ENCODE data around the gene SP1. TPM values are rescaled to one million over a fixed set of nuclear protein-coding genes. Genes with fewer than 3 reads are reported as not detected.
A peak's percentile ranks its signal among the peaks of the same experiment; 100 is the strongest.
"Not testable (repeated sequence)": the region's sequence is repeated elsewhere in the genome, so short reads cannot be mapped to it uniquely, and the experiment has no call there.

Gene SP1
- total and polyA plus RNA-seq, 9 donors: 25.7 to 109 (median 85.9) TPM

- peaks cover 4% of the 10 kb centered on the region for H3K4me1 ChIP-seq (ENCODE audit: insufficient read depth)
- TF ChIP-seq CTCF (IDR thresholded peaks at IDR 0.05): no peak
- TF ChIP-seq POLR2A (IDR thresholded peaks at IDR 0.05): no peak
- TF ChIP-seq EP300 (IDR thresholded peaks at IDR 0.05): no peak
- intact Hi-C loops (cut with DNase I): no loop called here
- no peak overlapping the region for H3K27ac ChIP-seq
- H3K4me3 ChIP-seq: no peak overlapping the region
- no peak for DNase-seq
- no peaks in the 10 kb centered on the region for H3K36me3 ChIP-seq
- no peaks in the 10 kb centered on the region for H3K27me3 ChIP-seq
- H3K9me3 ChIP-seq: no peaks in the 10 kb centered on the region
- 91 to 98% (median 95%) methylated on average over 3 of the region's 3 CpGs for WGBS, 3 donors
Observed at GRCh38 chr12:53418221-53418620, 38.2 kb downstream of the SP1 start.

- Histone ChIP-seq H3K27ac (no peak overlapping the region), H3K36me3 (no peaks in the 10 kb centered on the region), H3K4me3 (no peak overlapping the region), H3K4me1 (ENCODE audit: insufficient read depth) (peaks cover 13% of the 10 kb centered on the region), H3K27me3 (no peaks in the 10 kb centered on the region), H3K9me3 (no peaks in the 10 kb centered on the region)
- no peak for TF ChIP-seq EP300 (IDR thresholded peaks at IDR 0.05)
- no peak for TF ChIP-seq POLR2A (IDR thresholded peaks at IDR 0.05)
- TF ChIP-seq CTCF (IDR thresholded peaks at IDR 0.05): no peak
- intact Hi-C loops (cut with DNase I): loop anchor here (1.0 to 5.0 kb wide), 4 partner anchors 37 to 67 kb away; partner anchors contain the start of gene SP1 (in 1 of the 4)
- DNase-seq: no peak
- 89 to 92% (median 90%) methylated on average over 2 of the region's 2 CpGs for WGBS, 3 donors
Observed at GRCh38 chr12:53419756-53420155, 39.8 kb downstream of the SP1 start.

- WGBS, 3 donors: 89 to 92% (median 92%) methylated on average over 12 of the region's 12 CpGs
- not testable (repeated sequence) for H3K36me3 ChIP-seq, H3K27ac ChIP-seq, DNase-seq, H3K4me3 ChIP-seq, H3K9me3 ChIP-seq, H3K27me3 ChIP-seq
- H3K4me1 ChIP-seq (ENCODE audit: insufficient read depth): peaks cover 21% of the 10 kb centered on the region
- intact Hi-C loops (cut with DNase I): loop anchor here in 1 of 4 donors (5.0 kb wide), 2 partner anchors 40 to 70 kb away; partner anchors contain the start of gene SP1
Observed at GRCh38 chr12:53422247-53422646, 42.3 kb downstream of the SP1 start.

GRCh38 chr12:53423597-53423996, 43.6 kb downstream of the SP1 start, which contains the start of gene AMHR2:
Gene AMHR2, plus strand, starts transcription at chr12:53423855. Its CDS starts 80 bp downstream, at chr12:53423935.
- Histone ChIP-seq H3K4me1 (ENCODE audit: insufficient read depth) (peaks cover 21% of the 10 kb centered on the region), H3K27ac (peak within 1 kb of the TSS; percentile 63 to 85), H3K36me3 (no peaks in the 10 kb centered on the region), H3K9me3 (no peaks in the 10 kb centered on the region), H3K27me3 (no peaks in the 10 kb centered on the region), H3K4me3 (no peak within 1 kb of the TSS)
- intact Hi-C loops (cut with DNase I): loop anchor here in 1 of 4 donors (5.0 kb wide), 2 partner anchors 41 to 71 kb away; partner anchors contain the start of gene SP1
- TF ChIP-seq EP300 (IDR thresholded peaks at IDR 0.05) (no peak), POLR2A (IDR thresholded peaks at IDR 0.05) (no peak), CTCF (IDR thresholded peaks at IDR 0.05) (no peak)
- 65 to 71% (median 68%) methylated on average over 1 of the region's 1 CpG for WGBS, 3 donors
- peak; percentile 50 to 57 (median 54) for DNase-seq
